Measurements from ENCODE around the gene SLAMF6.

- no peak for TF ChIP-seq CTCF (IDR thresholded peaks at IDR 0.05)
- no peak for TF ChIP-seq POLR2A (IDR thresholded peaks at IDR 0.05)
- no peak for TF ChIP-seq EP300 (IDR thresholded peaks at IDR 0.05)
Observed at GRCh38 chr1:160504651-160505050, 18.4 kb downstream of the SLAMF6 start.
